ENCODE data around the gene SLC1A7. TPM values are rescaled to one million over a fixed set of nuclear protein-coding genes. Genes with fewer than 3 reads are reported as not detected.

SLC1A7 gene
- total RNA-seq, 1 donor from 2014 or later: not detected

DNA sequence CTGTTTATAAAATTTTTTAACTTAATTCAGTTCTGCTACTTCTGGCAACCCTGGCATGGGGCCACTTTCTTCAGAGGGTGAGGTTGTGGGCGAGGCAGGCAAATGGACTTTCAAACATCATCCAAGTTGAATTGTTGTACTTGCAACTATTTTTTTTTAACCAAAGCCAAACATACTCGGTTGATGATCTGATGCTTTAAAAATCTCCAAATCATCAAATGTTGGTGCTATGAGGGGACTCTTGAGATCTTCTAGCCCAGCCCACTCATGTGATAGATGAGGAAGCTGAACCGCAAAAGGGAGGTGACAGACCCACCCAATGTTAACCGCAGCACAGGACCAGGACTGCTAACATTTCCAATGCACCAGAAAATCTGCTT is 6.7 kb downstream of the SLC1A7 start:
- H3K4me3 ChIP-seq (ENCODE audit: low read depth, low read length): no peak overlapping the region
- H3K27me3 ChIP-seq (ENCODE audit: control insufficient read depth, insufficient read depth, low read length): no peaks in the 10 kb centered on the region
- DNase-seq (ENCODE audit: low read depth): peak; percentile 57
- H3K36me3 ChIP-seq (ENCODE audit: control insufficient read depth, insufficient read depth, low read length): no peaks in the 10 kb centered on the region
- TF ChIP-seq, protein P1, sequence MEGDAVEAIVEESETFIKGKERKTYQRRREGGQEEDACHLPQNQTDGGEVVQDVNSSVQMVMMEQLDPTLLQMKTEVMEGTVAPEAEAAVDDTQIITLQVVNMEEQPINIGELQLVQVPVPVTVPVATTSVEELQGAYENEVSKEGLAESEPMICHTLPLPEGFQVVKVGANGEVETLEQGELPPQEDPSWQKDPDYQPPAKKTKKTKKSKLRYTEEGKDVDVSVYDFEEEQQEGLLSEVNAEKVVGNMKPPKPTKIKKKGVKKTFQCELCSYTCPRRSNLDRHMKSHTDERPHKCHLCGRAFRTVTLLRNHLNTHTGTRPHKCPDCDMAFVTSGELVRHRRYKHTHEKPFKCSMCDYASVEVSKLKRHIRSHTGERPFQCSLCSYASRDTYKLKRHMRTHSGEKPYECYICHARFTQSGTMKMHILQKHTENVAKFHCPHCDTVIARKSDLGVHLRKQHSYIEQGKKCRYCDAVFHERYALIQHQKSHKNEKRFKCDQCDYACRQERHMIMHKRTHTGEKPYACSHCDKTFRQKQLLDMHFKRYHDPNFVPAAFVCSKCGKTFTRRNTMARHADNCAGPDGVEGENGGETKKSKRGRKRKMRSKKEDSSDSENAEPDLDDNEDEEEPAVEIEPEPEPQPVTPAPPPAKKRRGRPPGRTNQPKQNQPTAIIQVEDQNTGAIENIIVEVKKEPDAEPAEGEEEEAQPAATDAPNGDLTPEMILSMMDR (IDR thresholded peaks at IDR 0.05; ENCODE audit: insufficient read depth, low read length, poor library complexity, severe bottlenecking): no peak

DNA sequence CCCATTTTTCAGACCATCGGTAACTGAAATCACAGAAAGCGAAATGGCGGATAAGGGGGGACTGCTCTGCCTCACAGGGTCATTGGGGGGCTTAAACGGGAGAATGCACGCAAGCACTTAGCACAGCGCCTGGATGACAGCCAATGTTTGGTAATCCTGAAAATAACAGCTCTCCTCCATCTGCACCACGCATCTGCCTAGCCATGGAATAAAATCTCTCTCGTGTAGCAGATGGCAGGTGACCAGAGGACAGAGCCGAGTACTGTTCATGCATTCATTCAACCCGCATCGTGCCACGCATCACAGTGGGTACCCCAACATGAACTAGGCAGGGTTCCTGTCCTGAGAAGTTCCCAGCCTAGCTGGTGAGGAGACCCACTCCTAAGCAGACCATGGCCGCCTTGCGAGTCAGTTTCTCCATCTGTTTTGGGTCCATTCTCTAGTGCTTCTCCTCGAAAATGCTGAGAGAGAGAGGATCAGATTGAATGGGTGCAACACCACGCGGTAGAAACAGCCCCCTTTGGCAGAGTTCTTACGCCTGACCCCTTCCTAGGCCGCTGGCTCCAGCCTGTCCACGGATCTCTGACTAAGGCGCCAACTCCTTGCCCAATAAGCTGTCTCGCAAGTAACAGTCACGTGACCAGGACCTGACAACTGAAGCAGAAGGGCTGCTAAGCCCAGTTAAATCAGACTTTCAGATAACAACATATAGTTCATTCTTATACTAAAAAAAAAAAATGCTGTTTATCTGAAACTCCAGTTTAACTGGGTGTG is 7.3 kb downstream of the SLC1A7 start:
- DNase-seq (ENCODE audit: low read depth): no peak

DNA sequence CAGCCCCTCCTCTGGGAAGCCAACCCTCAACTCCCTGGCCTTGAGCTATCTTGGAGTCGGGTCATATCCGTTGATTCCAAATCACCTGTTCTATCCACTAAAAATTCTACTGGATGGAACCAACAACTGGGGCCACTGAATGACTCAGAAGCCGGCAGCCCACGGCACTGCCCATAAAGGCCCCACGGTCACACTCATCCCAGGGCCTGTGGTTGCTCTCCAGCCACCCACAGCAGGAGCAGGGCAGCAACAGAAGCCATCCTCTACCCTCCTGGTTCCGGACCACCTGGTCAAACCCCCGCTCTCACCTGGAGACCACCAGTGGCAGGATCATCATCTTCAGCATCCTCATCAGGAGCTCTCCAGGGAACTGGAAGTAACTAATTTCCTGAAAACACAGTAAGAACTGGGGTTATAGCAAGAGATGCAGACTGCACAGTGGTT is 8.4 kb downstream of the SLC1A7 start:
- TF ChIP-seq, protein P1 (IDR thresholded peaks at IDR 0.05; ENCODE audit: insufficient read depth, low read length, poor library complexity, severe bottlenecking): no peak
- DNase-seq (ENCODE audit: low read depth): no peak

More for the DNA sequence above, 7.3 kb downstream of the SLC1A7 start:
- no peaks in the 10 kb centered on the region for H3K36me3 ChIP-seq (ENCODE audit: control insufficient read depth, insufficient read depth, low read length)
- no peaks in the 10 kb centered on the region for H3K27me3 ChIP-seq (ENCODE audit: control insufficient read depth, insufficient read depth, low read length)
- TF ChIP-seq, protein P1 (IDR thresholded peaks at IDR 0.05; ENCODE audit: insufficient read depth, low read length, poor library complexity, severe bottlenecking): no peak
- no peak overlapping the region for H3K4me3 ChIP-seq (ENCODE audit: low read depth, low read length)

DNA sequence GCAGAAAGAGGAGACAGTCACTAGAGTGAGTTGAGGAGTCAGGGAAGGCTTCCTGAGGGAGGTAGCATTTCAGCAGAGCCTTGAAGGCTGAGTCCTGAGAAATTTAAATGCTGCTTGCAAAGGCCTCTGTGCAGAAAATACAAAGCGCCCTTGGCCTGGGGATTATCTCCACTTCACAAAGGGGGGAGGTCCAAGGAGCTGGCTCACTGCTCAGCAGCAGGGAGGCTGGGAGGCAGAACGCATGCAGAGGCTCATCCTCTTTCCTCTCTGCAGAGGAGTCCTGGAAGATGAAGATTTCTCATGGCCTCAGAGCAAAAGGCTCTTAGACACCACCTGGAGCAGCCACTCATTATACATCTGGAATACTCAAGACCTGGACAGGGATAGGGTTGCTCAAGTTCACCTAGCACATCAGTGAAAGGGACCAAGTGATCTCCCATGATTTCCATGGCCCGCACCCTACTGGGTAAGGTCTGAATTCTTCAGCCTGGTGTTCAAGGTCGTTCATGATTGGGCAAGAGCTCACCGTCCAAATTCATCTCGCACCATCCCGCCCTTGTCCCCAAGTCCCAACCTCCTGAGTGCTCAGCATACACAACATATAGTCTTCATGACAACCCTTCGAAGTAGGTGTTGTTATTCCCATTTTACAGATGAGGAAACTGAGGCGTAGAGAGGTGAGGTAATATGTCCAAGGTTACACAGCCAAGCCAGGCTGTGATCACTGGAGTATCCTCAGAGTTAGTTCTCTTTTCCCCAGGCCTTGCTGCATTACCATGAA is 9.0 kb downstream of the SLC1A7 start:
- no peak overlapping the region for H3K4me3 ChIP-seq (ENCODE audit: low read depth, low read length)
- no peak for DNase-seq (ENCODE audit: low read depth)
- no peaks in the 10 kb centered on the region for H3K36me3 ChIP-seq (ENCODE audit: control insufficient read depth, insufficient read depth, low read length)
- TF ChIP-seq, protein P1 (IDR thresholded peaks at IDR 0.05; ENCODE audit: insufficient read depth, low read length, poor library complexity, severe bottlenecking): no peak
- H3K27me3 ChIP-seq (ENCODE audit: control insufficient read depth, insufficient read depth, low read length): no peaks in the 10 kb centered on the region

More for the DNA sequence above, 8.4 kb downstream of the SLC1A7 start:
- Histone ChIP-seq H3K4me3 (ENCODE audit: low read depth, low read length) (no peak overlapping the region), H3K27me3 (ENCODE audit: control insufficient read depth, insufficient read depth, low read length) (no peaks in the 10 kb centered on the region), H3K36me3 (ENCODE audit: control insufficient read depth, insufficient read depth, low read length) (no peaks in the 10 kb centered on the region)

DNA sequence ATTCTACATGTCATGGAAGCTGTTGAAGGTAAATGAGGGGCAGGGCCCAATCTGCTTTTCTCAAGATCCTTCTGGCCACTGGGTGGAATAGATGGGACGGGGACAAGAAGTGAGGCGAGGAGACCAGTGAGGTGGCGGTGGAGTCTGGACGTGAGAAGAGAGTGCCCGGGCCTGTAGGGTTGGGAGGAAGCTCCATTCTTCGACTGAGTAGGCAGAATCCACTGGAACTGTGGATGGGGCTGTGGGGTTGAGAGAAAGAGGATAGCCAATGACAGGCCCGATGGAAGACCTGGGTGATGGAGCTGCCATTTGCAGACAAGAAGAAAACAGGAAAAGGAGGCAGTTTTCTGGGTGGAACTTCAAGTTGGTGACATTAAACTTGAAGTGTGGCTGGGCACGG is 10.3 kb downstream of the SLC1A7 start:
- TF ChIP-seq, protein P1 (IDR thresholded peaks at IDR 0.05; ENCODE audit: insufficient read depth, low read length, poor library complexity, severe bottlenecking): no peak
- DNase-seq (ENCODE audit: low read depth): no peak
- Histone ChIP-seq H3K4me3 (ENCODE audit: low read depth, low read length) (no peak overlapping the region), H3K27me3 (ENCODE audit: control insufficient read depth, insufficient read depth, low read length) (no peaks in the 10 kb centered on the region), H3K36me3 (ENCODE audit: control insufficient read depth, insufficient read depth, low read length) (no peaks in the 10 kb centered on the region)
